CD4-positive, alpha-beta T cell treated with Interleukin-4 for 4 hours (primary cell): Measurements from ENCODE around the gene TMLHE.
"Not testable (repeated sequence)": the region's sequence is repeated elsewhere in the genome, so short reads cannot be mapped to it uniquely, and the experiment has no call there.

Experiments
- DNase-seq: peaks from one replicate; pipeline ENCODE4 v3.0.0-alpha.2; 2020

The TMLHE gene

GRCh38 chrX:155612312-155613224 lies at the start of gene TMLHE, which contains the start of gene SPRY3:
TMLHE (minus strand) TSS chrX:155612952; CDS start chrX:155545276, 67,676 bp downstream.
SPRY3 (plus strand) TSS chrX:155612586.
- peak; percentile 43 for DNase-seq

DNA sequence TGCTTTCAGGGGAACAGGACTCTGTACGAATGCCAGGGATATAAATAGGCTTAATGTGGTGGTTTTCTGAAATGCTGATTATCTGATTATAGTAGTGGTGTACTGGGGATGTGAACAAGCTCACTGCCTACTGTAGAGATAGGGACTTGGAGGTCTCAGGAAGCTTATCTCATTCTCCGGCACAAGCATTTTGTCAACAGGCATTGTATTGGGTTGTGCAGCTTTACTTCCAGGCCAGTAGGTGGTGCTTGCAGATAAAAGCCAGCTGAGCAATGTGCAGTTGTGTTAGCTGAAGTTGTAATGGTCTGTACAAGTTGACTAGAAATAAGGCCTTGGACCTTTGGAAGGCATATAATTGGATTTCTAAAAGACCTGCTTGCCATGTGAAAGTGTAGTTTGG lies 49.5 kb upstream of the TMLHE start:
- DNase-seq: no peak

- no peak for DNase-seq
Observed at GRCh38 chrX:155645180-155645579, 32.4 kb upstream of the TMLHE start.

- DNase-seq: no peak
Observed at GRCh38 chrX:155643240-155643639, 30.5 kb upstream of the TMLHE start.

DNA sequence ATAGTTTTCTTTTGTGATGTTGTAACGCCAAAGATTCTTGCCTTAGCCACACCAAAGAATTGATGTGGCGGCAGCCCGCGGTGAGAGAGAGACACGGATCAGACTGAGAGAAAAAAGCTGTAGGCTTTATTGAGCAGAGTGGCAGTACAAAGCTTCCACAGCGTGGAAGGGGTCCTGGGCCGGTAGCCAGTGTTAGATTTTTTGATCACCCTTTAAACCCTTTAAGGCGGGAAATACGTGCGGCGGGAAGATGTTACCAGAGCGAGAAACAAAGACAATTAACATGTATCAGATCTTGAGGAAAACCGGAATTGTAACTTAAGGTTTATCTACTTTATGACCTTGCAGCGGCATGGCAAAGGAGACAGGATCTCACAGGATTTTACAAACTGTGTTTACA lies 28.6 kb upstream of the TMLHE start:
- DNase-seq: not testable (repeated sequence)

GRCh38 chrX:155637714-155638113 lies 25.0 kb upstream of the TMLHE start:
- DNase-seq: no peak

DNA sequence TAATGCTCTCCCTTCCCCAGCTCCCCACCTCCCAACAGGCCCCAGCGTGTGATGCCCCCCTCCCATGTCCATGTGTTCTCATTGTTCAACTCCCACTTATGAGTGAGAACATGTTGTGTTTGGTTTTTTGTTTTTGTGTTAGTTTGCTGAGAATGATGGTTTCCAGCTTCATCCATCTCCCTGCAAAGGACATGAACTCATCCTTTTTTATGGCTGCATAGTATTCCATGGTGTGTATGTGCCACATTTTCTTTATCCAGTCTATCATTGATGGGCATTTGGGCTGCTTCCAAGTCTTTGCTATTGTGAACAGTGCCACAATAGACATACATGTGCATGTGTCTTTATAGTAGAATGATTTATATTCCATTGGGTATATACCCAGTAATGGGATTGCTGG lies 22.3 kb upstream of the TMLHE start:
- not testable (repeated sequence) for DNase-seq

DNA sequence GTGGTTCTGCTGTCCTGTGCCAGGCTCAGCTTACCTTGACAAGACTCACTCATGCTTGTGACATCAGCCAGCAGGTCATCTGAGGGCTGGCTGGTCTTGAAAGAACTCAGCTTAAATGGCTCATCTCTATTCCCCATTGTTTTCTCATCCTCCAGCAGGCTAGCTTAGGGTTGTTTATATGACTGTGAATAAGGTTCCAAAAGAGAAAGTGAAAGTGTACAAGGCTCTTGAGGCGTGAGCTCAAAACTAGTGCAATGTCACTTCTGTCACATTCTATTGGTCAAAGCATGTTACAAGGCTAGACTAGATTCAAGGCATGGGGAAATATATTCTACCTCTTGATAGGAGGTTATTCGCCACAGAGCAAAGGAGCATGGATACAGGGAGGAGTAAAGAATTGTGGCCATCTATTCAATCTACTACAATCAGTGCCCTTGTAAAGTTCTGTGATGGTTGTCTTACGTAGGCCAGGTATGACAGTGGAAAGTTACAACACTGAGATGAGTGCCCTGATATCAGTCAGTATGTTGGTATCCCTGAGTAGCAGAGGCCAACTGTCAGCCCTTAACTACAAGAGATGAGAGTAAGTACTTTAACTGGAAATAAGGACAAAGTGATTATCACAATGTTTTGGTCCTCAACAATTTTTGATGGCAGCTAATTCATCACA lies 19.8 kb upstream of the TMLHE start:
- peak; percentile 37 for DNase-seq

DNA sequence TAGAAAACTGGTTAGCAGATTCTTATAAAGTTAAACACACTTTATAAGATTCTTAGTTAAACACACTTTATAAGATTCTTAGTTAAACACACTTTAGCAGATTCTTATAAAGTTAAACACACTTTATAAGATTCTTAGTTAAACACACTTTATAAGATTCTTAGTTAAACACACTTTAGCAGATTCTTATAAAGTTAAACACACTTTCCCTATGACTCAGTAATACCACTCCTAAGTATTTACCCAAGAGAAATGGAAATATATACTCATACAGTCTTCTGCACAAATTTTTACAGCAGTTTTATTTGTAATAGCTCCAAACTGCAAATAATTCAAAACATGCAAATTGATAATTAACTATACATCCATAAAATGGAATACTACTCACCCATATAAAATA lies 7.4 kb upstream of the TMLHE start:
- not testable (repeated sequence) for DNase-seq

GRCh38 chrX:155615938-155616337 lies 3.2 kb upstream of the TMLHE start:
- DNase-seq: no peak

- DNase-seq: no peak
Observed at GRCh38 chrX:155613927-155614559, 1.3 kb upstream of the TMLHE start.

DNA sequence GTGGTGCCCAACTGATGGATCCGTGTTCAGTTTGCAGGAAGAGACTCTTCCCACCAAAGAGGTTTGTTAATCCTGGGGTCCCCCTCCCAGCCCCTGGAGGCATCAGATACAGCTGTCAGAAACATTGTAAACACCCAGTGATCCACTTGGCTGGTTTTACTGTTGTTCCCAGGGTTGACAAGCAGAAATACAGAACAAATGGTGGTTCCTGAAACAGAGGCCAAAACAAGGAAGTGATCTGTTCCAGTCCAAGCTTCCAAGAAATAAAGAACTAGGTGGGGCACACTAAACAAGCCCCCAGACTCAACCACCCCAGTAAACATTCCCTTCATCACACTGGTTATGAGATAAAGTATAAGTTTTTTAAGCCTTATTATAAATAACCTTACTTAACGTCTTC lies 1.4 kb downstream of the TMLHE start:
- no peak for DNase-seq

GRCh38 chrX:155592981-155593380 lies 19.8 kb downstream of the TMLHE start:
- no peak for DNase-seq

DNA sequence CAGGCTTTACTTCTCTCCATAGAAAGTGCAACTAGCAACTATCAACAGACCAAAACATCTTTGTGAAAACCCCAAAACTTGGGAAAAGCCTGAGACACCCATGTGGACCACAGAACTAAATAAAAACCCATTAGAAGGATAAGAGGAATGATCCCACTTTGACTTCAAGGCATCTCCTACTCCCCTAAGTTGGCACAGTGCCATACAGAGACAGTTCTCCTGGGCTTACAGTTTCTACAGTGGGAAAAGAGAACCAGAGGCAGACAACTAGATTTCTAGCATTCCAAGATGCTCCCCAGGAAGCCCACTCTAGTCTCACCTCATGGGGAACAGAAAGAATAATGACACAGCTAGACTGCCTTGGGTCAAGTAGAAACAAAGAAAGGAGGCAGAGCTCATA lies 20.4 kb downstream of the TMLHE start:
- DNase-seq: no peak

DNA sequence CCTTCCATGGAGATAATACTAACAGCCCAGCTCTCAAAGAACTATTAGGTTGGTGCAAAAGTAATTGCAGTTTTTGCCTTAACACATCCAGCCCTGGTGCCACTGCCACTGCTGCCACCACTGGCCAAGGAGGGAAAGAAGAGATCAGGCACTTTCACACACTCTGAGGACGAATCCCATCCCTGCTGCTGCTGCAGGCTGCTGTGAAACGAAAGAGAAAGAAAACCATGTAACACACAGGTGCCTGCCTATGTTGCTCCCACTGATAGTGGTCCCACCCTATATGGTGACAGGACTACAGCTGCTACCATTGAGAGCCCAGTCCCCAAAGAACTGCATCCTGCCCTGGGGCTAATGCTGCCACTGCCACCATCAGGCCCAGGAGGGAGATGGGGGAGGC lies 35.1 kb downstream of the TMLHE start:
- DNase-seq: peak; percentile 6

DNA sequence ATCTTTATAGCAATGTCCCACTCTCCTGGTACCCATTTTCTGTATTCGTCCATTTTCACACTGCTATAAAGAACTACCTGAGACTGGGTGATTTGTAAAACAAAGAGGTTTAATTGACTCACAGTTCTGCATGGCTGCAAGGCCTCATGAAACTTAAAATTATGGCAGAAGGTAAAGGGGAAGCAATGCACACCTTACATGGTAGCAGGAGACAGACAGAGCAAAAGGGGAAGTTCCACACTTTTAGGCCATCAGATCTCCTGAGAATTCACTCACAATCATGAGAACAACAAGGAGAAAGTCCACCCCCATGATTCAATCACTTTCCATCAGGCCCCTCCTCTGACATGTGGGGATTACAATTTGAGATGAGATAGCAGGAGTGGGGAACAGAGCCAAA lies 49.7 kb downstream of the TMLHE start:
- DNase-seq: no peak

DNA sequence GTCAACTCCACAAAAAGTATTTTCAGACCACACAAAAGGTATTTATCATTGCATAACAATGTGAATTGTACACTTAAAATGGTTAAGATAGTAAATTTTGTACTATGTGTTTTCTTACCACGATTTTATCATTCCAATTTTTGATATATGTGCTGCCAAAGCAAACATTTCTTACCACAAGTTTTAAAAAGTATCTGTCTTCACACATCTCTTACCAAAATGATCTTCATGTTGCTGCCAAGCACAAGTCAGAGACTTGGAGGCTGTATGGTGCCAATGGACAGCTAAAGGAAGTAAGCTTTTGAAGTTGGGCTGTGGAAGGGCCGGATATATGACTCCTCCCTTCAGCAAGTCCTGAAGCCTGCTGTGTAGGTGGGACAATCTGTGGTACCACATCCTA lies 67.9 kb downstream of the TMLHE start:
- DNase-seq: no peak

DNA sequence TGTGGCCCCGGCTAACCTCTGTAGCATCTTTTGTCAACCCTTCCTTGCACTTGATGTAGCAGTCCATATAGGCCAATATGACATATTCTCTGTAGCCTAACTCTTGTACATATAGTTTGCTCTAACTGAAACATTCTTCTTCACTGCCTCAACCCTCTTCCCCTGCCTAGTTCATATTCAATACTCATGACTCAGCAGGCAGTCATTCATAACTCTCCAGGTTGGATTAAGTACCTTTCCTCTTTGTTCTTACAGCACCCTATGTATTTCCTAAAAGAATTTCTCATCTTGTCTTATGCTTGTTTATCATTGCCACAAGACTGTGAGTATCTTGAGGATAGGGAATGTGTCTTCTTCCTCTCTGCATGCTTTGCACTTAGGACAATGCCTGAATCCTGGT lies 76.9 kb downstream of the TMLHE start:
- no peak for DNase-seq

- no peak for DNase-seq
Observed at GRCh38 chrX:155534800-155535199, 78.0 kb downstream of the TMLHE start.

DNA sequence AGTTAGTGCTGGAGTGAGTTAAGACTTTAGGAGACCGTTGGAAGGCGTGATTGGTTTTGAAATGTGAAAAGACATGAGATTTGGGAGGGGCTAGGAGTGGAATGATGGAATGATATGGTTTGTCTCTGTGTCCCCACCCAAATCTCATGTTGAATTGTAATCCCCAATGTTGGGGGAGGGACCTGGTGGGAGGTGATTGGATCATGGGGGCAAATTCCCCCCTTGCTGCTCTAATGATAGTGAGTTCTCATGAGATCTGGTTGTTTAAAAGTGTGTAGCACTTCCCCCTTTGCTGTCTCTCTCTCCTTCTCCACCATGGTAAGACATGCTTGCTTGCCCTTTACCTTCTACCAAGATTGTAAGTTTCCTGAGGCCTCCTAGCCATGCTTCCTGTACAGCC lies 85.7 kb downstream of the TMLHE start:
- not testable (repeated sequence) for DNase-seq

- DNase-seq: no peak
Observed at GRCh38 chrX:155514225-155514624, 98.5 kb downstream of the TMLHE start.

- no peak for DNase-seq
Observed at GRCh38 chrX:155505296-155505695, 107.5 kb downstream of the TMLHE start.

DNA sequence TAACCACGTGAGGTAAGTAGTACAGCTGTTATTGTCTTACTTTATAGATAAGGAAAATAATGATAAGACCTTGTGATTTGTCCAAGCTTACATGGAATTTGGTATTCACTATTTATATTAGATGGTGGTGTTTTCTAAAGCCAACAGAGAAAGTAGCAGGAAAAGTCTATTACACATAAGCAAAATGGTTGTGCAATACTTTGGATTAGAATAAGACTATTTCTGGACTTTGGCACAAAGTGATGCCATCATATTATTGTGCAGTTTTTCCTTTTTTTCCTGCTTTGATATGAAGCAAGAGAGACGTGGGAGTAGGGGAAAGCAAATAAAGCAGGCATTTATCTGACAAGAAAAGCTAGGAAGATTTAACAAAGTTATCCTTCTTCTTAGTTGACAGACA lies 117.6 kb downstream of the TMLHE start:
- DNase-seq: not testable (repeated sequence)

- not testable (repeated sequence) for DNase-seq
Observed at GRCh38 chrX:155491421-155491820, 121.3 kb downstream of the TMLHE start.
